Kidney epithelial cell (primary cell): ENCODE results near the gene UBE2L6. TPM values are rescaled to one million over a fixed set of nuclear protein-coding genes. Genes with fewer than 3 reads are reported as not detected.

Experiments
- DNase-seq: peaks from one replicate; pipeline ENCODE4 v3.0.0-alpha.2; 2010; ENCODE audit warnings: low read depth
- H3K27me3 ChIP-seq: 2 replicates; pipeline ENCODE4 v1.6.0; 2011; ENCODE audit warnings: low read length; ENCODE audit not compliant: control insufficient read depth, insufficient read depth
- H3K36me3 ChIP-seq: 2 replicates; pipeline ENCODE4 v1.5.1; 2011; ENCODE audit warnings: low read length; ENCODE audit not compliant: control insufficient read depth, insufficient read depth
- H3K4me3 ChIP-seq: 2 replicates; pipeline ENCODE4 v1.5.1; 2011; ENCODE audit warnings: low read depth, mild to moderate bottlenecking, control low read depth, low read length
- CTCF ChIP-seq: IDR thresholded peaks from 2 replicates; pipeline ENCODE4 v1.5.1; 2011; ENCODE audit warnings: mild to moderate bottlenecking, moderate library complexity, low read length, control low read depth, inconsistent platforms; ENCODE audit not compliant: insufficient read depth, poor library complexity, severe bottlenecking
- total RNA-seq: library from RNA; depleted of rRNA; stranded (reverse); fragments of >200 nt; gene quantifications from 2 replicates; pipeline ENCODE4 v1.2.3, GENCODE V29; 2015

UBE2L6 gene
- total RNA-seq, 1 donor from 2014 or later, result 47.1 TPM

DNA sequence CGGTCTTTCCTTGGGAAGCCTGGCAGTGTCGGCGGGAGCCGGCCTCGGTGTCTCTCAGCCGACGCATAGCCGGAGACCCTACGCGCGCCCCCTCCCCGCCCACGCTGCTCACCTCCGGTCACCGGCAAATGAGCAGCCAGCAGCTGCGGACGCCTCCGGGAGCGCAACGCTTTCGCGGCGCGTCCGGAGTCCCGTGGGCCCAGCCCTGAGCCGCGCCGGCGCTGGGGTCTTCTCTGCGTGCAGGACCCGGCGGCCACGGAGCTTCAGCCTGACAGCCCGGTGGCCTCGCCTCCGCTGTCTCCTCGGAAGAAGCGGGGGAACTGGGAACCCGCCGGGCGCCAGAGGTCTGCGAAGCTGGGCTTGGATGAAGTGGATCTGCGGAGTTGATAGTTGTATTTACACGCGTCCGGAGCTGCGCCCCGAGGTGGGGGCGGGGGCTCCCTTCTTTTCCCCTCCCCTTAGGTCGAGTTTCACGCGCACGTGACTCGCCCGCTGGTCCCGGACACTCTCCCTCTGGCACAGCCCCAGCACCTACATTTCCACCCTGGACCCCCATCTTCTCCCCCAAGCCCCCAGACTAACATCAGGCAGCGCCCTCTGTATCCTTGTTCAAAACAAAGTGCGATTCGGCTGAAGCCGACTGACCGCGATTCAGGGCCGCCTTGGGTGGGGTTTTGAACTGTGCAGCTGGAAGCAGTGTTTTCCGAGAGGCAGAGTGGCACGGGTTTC lies 52.0 kb downstream of the UBE2L6 start, which contains the start of gene SLC43A1:
TSS of gene SLC43A1 (minus strand) at position 371 of the 729 bp plus-strand sequence. CDS start 1,591 bp downstream, outside the sequence.
- H3K36me3 ChIP-seq, result no peaks in the 10 kb centered on the region
- no peak for DNase-seq

GRCh38 chr11:57514538-57515331 lies 52.7 kb downstream of the UBE2L6 start:
- H3K36me3 ChIP-seq, result no peaks in the 10 kb centered on the region
- DNase-seq, result no peak

More for the DNA sequence above, 52.0 kb downstream of the UBE2L6 start, which contains the start of gene SLC43A1:
- TF ChIP-seq CTCF, result no peak
- Histone ChIP-seq H3K4me3 (peak within 1 kb of the TSS; percentile 56), H3K27me3 (no peaks in the 10 kb centered on the region)

GRCh38 chr11:57513911-57514537 lies 53.4 kb downstream of the UBE2L6 start:
- TF ChIP-seq CTCF, result no peak
- no peaks in the 10 kb centered on the region for H3K27me3 ChIP-seq
- DNase-seq, result no peak
- H3K36me3 ChIP-seq, result no peaks in the 10 kb centered on the region
- H3K4me3 ChIP-seq, result peak overlapping the region; percentile 56

More at GRCh38 chr11:57514538-57515331, 52.7 kb downstream of the UBE2L6 start:
- Histone ChIP-seq H3K27me3 (no peaks in the 10 kb centered on the region), H3K4me3 (peak overlapping the region; percentile 56)
- no peak for TF ChIP-seq CTCF

DNA sequence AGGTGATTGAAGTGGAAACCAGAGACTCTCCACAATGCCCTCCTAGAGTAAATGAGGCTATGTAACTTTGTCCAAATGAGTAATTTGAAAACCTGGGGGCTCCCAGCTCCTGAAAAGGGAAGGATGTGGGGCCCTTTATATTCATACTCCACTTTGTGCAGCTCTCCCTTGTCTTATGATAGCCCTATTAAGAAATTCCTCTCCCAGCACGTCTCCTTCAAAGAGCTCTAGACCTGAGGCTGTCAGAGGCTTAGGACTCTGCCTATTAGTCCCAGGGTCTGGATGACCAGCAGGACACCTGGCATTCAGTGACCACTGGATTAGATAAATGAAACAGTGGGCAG lies 54.0 kb downstream of the UBE2L6 start:
- Histone ChIP-seq H3K4me3 (no peak overlapping the region), H3K36me3 (no peaks in the 10 kb centered on the region), H3K27me3 (no peaks in the 10 kb centered on the region)
- TF ChIP-seq CTCF, result no peak
- no peak for DNase-seq

GRCh38 chr11:57512646-57513451 lies 54.6 kb downstream of the UBE2L6 start:
- no peak for DNase-seq
- Histone ChIP-seq H3K27me3 (no peaks in the 10 kb centered on the region), H3K36me3 (no peaks in the 10 kb centered on the region), H3K4me3 (no peak overlapping the region)
- TF ChIP-seq CTCF, result no peak
